ENCODE data around the gene PDHA2. TPM values are rescaled to one million over a fixed set of nuclear protein-coding genes. Genes with fewer than 3 reads are reported as not detected.

The PDHA2 gene
- total RNA-seq (not detected), polyA plus RNA-seq (not detected)
- long read RNA-seq, donor 1 = 0 reads
- long read RNA-seq, donor 2 = 0 reads
- long read RNA-seq, donor 3 = 0 reads

- H3K4me3 ChIP-seq = no peak within 1 kb of the TSS
- WGBS, 2 donors = 98% methylated on average over 22 of the region's 22 CpGs
- intact Hi-C loops (cut with DNase I) = no loop called here
- TF ChIP-seq CTCF (IDR thresholded peaks at IDR 0.05) = no peak
- H3K27me3 ChIP-seq = no peaks in the 10 kb centered on the region
- H3K27ac ChIP-seq = no peak within 1 kb of the TSS
- H3K4me1 ChIP-seq = no peaks in the 10 kb centered on the region
- no peaks in the 10 kb centered on the region for H3K9me3 ChIP-seq
- DNase-seq (no peak), ATAC-seq (no peak)
- H3K36me3 ChIP-seq = no peaks in the 10 kb centered on the region
These were observed at the start of gene PDHA2 for GRCh38 chr4:95839891-95840290. Gene PDHA2 (plus strand): TSS chr4:95840093. CDS start chr4:95840151, 58 bp downstream.

- Histone ChIP-seq H3K9me3 (peaks cover 0 to 13% (median 0%) of the 10 kb centered on the region in 11 donors), H3K4me3 (no peak overlapping the region)
- TF ChIP-seq CTCF (IDR thresholded peaks at IDR 0.05) = no peak
These were observed 41.9 kb upstream of the PDHA2 start for GRCh38 chr4:95798003-95798402.

GRCh38 chr4:95798727-95799126 lies 41.2 kb upstream of the PDHA2 start:
- no peak overlapping the region for H3K4me3 ChIP-seq
- WGBS, 2 donors = 68 to 72% methylated on average over 3 of the region's 3 CpGs
- no peaks in the 10 kb centered on the region for H3K27me3 ChIP-seq
- no peaks in the 10 kb centered on the region for H3K4me1 ChIP-seq
- H3K36me3 ChIP-seq = no peaks in the 10 kb centered on the region
- intact Hi-C loops (cut with DNase I) = no loop called here
- H3K27ac ChIP-seq = no peak overlapping the region
- no peak for DNase-seq
- ATAC-seq = no peak
- H3K9me3 ChIP-seq = peaks cover 0 to 13% (median 0%) of the 10 kb centered on the region in 11 donors
- TF ChIP-seq CTCF (IDR thresholded peaks at IDR 0.05) = no peak

More at GRCh38 chr4:95798003-95798402, 41.9 kb upstream of the PDHA2 start:
- Histone ChIP-seq H3K4me1 (no peaks in the 10 kb centered on the region), H3K27me3 (no peaks in the 10 kb centered on the region), H3K36me3 (no peaks in the 10 kb centered on the region), H3K27ac (no peak overlapping the region)
- WGBS, 2 donors = 68 to 80% methylated on average over 2 of the region's 2 CpGs
- DNase-seq = no peak
- ATAC-seq = no peak
- intact Hi-C loops (cut with DNase I) = no loop called here

GRCh38 chr4:95821867-95822266 lies 18.0 kb upstream of the PDHA2 start:
- TF ChIP-seq CTCF (IDR thresholded peaks at IDR 0.05) = no peak
- 63 to 66% methylated on average over 3 of the region's 3 CpGs for WGBS, 2 donors
- no peak for DNase-seq
- H3K4me1 ChIP-seq = peaks cover 0 to 7% (median 0%) of the 10 kb centered on the region in 9 donors
- H3K36me3 ChIP-seq = no peaks in the 10 kb centered on the region
- H3K27me3 ChIP-seq = peaks cover 0 to 3% (median 0%) of the 10 kb centered on the region in 7 donors
- no peaks in the 10 kb centered on the region for H3K9me3 ChIP-seq
- no peak overlapping the region for H3K4me3 ChIP-seq
- intact Hi-C loops (cut with DNase I) = no loop called here
- no peak for ATAC-seq
- H3K27ac ChIP-seq = no peak overlapping the region
